Astrocyte of the hippocampus (primary cell): ENCODE measurements around the gene DDX51.
"Not testable (repeated sequence)": the region's sequence is repeated elsewhere in the genome, so short reads cannot be mapped to it uniquely, and the experiment has no call there.

Experiments
- DNase-seq: peaks from one replicate; pipeline ENCODE4 v3.0.0; 2011; ENCODE audit warnings: low read depth, low spot score

The DDX51 gene

DNA sequence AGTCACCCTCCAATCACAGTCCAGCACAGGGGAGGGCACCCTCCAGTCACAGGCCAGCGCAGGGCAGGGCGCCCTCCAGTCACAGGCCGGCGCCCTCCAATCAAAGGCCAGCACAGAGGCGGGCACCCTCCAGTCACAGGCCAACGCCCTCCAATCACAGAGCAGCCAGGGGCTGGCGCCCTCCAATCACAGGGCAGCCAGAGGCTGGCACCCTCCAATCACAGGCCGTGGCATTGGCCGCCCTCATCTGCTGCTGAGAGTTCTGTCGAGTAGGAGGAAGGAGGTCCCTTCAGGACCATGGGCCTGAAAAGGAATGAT lies 26.6 kb downstream of the DDX51 start:
- DNase-seq: no peak

DNA sequence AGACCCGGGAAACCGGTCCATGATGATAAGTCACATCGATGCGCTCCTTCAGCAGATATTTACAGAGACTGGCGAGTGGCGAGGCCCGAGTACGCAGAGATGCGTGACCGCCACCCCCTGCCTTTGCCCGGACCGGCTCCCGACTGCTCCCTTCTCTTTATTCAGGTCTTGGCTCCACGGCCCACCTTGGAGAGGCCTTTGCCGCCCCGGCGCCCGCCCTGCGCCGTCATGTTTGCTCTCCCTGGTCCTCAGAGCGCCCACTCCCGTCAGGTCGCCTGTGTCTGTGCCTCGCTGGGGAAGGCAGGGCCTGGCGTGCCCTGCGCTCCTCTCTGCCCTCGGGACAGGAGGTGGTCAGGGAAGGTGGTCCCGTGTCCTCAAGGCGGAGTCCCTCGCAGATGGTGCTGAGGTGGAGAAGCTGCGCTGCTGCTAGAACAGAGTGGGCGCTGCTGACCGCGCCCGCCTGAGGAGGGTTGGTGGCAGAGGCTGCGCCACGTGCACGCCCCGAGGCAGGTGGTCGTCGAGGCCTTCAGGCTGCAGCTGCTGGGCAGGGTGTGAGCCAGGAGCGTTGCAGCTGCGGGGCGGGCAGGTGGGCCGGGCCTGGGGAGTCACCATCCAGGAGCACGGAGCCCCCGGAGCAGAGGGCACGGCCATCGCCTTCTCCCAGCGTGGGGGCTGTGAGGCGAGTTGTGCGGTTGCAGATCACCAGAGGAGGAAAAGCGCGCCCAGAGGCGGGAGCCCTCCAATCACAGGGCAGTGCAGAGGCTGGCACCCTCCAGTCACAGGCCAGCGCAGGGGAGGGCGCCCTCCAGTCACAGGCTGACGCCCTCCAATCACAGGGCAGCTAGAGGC lies 27.2 kb downstream of the DDX51 start:
- DNase-seq: no peak

DNA sequence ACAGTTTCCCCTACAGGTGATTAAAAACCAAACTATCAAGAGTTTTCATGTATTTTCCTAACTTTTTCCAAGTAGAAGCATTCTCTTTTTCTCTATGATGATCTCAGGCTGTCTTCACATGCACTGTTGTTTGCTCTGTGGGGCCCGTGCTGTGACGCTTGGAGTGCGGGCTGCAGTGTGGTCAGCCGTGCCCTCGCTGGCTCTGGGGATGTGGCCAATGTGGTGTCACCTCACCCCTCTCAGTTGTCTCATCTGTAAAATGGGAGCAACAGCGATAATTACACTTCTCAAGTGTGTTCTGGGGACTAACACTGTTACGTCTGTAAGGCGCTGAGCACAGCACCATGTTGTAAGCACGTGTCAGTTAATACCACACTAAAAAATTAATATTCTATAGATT lies 28.6 kb downstream of the DDX51 start:
- no peak for DNase-seq

DNA sequence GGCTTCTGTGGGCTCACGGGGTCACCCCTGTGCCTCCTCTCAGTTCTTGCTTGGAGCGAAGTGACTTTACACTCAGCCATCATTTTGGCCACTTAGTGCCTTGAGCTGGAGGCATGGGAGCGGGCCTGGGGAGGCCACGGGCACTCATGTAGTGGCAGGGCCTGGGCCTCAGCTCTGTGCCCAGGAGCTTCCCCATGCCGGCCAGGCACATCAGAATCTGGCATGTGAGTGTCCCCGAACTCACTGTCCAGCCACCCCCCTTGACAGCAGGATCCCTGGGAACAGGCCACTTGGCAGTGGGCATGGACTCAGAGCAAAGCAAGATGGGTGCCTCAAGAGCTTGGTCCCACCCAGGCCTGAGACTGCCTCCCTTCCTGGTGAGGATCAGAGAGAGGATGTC lies 29.5 kb downstream of the DDX51 start:
- no peak for DNase-seq

DNA sequence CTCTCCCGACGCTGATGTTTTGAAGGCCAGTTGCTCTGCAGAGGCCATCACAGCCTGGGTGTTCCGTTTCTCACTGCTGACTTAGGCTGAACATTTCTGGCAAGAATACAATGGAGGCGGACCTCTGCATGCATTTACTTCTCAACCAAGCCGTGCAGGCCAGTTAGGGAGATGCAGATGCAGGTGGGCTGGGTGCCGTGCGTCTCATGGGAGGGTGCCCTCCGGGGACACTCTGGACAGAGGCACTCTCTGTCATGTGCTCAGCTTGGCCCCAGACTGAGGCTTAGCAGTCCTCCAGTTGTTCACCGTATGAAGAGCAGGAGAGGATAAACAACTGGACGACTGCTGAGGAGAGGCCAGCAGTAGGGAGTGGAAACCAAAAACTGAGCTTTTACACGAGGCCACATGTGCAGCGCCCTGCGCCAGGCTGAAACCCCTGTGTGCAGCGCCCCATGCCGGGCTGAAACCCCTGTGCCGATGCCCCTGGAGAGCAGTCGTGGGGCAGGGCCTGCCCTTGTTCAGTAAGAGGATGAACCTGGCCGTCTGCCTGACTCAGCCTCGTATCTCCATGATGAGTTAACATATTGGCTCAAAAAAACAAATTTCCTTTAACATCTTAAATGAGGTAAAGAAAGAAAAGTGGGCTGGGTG lies 32.3 kb downstream of the DDX51 start:
- no peak for DNase-seq

DNA sequence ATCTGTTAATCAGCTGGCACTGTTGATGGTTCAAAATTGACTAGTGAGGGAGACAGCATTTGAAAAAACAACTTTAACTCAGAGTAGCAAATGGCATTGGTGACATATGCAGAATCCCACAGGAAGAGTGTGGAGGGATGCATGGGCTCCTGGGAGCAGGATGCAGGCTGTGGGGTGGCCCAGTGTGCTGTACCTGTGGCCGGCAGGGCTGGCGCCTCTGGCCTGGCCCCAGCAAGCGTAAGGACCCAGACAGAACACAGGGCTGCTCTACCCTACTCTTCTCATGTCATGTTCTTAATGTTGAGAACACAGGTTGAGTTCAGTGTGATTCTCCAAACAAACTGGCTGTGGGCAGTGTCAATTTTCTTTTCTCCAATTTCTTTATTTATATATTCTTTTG lies 33.4 kb downstream of the DDX51 start:
- no peak for DNase-seq

DNA sequence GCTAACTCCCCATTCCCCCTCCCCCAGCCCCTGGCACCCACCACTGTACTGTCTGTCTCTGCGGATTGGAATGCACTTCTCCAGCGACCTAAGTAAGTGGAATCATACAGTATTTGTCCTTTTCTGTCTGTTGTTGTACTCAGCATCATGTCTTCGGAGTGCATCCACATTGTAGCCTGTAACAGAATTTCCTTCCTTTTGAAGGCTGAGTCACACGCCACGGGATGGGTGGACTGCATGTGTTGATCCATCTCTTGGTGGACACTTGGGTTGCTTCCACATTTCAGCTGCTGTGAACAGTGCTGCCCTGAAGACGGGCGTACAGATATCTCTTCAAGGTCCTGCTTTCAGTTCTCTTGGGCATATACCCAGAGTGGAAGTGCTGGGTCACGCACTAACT lies 34.4 kb downstream of the DDX51 start:
- no peak for DNase-seq

DNA sequence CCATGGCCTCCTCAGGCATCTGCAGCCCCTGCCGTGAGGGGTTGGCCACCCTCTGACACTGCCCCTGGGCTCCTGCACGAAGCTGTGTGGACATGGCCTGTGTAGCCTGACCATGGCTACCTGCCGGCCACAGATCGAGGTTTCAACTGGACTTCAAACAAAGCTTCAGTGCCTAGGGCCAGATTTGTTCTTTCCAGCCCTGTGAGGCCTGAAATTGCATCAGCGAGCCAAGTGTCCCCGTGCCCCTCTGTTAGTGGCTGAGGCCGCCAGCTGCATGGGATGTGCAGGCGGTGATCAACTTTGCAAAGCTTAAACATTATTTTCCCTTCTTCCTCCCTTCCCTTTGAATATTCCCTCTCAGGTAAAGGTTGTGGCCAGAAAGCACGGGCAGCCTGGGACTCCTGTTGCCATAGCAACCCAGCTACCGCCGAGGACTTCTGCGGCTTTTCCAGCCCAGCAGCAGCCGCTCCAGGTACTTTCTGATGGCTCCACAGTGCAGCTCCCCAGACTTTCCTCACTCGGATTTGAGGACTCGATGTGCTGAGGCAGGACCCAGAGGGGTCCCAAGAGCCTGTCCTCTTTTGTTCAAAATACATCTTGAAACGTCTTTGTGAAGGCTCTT lies 35.8 kb downstream of the DDX51 start:
- DNase-seq: peak; percentile 62

DNA sequence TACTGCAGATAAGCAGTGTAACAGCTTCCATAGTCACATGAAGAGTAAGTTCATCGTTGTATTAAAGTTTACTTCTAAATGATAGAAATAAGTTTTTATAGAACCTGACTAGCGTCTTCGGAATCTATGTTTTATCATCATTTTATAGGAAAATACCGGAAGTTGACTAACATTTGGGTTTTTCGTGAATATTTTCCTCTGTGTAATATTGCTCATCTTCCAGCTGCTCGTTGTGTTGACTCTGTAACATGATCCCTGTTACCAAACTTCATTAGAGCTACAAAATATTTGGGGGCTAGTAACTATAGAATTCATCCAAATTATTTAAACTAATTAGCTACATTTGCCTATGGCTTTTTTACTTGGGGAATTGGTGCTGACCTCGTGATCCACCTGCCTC lies 37.2 kb downstream of the DDX51 start:
- no peak for DNase-seq

DNA sequence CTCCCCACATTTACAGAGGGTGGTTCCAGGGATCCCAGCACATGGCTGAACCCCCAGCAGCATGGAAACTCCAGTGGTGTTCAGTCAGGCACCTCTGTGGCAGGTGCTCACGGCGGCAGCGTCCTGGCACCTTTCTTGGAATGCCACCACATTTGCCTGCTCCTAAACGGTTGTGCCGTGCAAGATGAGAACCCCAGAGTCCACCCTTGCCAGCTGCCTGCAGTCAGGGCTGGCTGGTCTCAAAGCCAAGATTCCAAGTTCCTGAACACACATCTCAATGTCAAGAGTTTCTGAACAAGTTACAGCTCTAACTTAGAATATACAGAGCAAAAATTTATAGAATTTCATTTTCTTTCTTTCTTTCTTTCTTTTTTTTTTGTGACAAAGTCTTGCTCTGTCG lies 38.7 kb downstream of the DDX51 start:
- DNase-seq: no peak

DNA sequence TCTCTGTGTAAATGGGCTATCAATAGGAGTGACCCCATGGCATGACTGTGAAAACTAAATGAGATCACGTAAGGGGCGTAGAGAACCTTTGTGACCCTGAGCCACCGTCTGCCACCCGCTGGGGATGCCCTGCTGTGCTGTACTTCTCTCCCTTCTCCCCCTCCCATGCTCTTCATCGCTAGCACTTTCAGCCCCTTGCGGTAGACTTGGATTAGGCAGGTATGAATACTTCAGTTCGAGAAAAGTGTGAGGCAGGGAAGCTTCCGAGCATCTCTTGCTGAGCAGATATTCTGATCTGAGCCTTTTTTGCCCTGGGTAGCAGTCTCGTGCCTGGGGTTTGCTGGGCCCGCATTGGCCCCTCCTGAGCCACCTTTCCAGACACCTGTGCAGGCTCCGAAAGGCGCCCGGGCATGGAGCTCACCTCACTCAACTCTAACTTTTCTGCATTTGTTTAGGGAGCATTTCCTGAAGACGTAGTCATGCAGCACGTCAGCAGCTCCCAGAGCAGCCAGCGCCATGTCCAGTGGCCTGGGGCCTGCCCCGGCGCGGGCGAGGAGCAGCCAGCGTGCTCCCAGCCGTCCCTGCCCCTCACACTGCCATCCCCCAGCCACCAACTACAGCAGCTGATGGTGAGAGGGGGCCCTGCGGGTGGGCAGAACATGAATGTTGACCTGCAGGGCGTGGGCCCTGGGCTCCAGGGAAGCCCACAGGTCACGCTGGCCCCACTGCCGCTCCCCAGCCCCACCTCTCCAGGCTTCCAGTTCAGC lies 40.4 kb downstream of the DDX51 start:
- no peak for DNase-seq

DNA sequence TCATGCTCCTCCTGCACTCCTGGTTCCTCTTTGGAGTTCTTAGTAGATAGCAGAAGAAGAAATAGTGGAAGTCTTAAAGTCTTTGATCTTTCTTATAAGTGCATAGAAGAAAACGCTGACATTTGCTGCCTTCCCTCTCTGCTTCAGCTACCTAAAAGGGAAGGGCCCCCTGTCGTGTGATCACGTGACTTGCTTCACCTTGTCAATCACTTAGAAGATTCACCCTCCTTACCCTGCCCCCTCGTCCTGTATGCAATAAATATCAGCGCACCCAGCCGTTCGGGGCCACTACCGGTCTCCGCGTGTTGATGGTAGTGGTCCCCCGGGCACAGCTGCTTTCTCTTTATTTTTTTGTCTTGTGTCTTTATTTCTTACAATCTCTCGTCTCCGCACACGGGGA lies 41.0 kb downstream of the DDX51 start:
- not testable (repeated sequence) for DNase-seq

DNA sequence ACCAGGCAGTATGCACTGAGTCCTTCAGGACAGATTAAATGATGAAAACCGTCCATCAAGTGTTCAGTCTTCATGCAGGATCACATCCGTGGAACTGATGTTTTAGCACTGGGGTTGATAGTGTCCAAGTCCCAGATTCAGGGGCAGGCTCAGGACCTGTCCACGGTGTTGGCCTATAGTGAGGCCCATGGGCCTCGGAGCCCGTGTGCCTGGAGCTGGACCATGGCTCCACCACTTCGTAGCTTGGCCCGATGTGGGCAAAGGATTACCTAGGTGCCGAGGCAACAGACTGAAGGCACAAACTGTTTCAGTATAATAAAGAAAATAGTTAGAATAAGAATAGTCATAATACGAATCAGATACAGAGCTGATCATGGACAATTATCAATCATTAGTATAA lies 41.8 kb downstream of the DDX51 start:
- DNase-seq: no peak

DNA sequence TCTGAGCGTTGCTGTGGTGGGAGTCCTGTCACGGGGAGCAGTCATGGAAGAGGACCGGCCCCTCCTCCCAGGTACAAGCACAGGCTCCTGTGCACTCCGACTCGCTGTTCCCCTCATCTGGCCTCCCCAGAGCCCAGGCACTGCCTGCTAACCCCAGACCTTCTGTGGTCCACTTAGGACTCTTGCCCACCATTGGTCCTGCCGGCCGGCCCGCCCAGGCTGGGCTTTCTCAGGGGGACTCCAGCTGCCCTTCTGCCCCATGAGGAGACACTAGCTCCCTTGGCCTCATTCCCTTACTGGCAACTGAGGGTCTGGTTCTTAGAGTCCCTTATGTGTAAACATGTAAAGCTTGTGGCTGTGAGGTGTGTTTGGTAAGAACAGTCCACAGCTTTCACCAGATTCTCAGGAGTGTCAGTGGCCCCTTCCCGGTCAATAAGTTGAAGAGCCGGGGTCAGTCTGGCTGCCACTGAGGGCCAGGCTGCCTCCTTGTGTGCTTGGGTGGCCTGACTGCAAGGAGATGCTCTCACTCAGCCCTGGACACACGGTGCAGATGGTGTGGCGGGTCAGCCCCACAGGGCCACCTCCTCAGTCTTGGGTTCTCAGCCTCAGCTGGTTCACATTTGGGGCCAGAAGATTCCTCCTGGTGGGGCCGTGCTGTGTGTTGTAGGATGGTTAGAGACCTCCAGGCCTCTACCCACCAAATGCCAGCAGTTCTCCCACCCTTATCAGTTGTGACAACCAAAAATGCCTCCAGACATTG lies 43.6 kb downstream of the DDX51 start:
- no peak for DNase-seq

DNA sequence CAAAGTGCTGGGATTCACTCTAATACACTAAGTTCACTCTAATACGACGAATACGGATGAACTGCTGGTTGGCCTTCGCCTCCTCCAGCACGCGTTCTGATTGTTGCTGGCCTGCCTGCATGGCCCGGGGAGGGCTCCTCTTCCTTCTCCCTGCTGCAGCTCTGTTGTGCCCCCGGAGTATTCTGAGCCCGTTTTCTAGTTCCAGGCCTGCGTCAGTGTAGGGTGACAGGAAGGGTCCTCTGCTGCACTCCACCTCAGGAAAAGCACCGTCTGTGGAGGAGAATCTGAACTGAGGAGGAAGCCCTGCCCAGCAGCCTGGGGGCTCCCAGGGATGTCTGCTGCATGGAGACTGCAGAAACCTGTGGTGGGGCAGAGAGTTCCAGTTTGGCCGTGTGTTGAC lies 44.4 kb downstream of the DDX51 start:
- DNase-seq: no peak

DNA sequence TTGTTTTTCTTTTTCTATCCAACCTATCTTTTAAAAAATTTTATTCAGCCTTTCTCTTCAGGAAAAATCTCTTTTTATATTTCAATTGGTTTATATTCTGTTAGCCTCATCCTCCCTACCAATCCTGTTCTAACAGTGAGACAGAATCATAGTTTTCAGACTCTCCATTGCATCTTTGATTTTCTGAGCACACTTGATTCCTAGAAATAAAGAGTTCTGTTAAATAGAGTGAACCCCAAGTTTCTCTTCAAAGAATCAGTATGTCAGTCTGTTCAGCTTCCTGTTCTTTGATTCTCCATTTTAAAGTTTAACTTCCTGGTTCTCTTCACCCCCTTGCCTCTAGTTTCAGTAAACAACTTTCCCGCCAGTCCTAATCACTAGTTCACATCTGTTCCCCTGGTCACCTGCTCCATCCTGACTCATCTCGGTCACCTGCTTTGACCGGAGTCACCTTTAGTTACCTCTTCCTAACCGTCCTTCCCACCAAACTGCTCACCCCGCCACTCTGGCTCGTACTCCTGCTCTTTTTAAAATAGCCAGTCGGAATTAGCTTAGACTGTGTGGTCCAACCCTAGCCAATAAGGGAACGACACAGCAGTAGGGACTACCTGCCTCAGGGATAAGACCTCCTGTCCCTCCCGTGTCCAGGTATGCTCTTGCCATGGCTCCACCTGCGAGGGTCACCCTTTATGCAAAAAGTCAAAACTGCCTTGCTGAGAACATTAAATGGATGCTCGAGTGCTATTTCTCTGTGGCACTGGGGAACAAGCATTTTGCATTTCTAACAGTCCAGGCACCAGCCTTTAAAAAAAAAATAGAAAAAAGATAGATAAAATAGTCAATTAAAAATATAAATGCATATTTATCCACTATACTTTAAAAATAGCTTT lies 48.4 kb downstream of the DDX51 start:
- DNase-seq: no peak

DNA sequence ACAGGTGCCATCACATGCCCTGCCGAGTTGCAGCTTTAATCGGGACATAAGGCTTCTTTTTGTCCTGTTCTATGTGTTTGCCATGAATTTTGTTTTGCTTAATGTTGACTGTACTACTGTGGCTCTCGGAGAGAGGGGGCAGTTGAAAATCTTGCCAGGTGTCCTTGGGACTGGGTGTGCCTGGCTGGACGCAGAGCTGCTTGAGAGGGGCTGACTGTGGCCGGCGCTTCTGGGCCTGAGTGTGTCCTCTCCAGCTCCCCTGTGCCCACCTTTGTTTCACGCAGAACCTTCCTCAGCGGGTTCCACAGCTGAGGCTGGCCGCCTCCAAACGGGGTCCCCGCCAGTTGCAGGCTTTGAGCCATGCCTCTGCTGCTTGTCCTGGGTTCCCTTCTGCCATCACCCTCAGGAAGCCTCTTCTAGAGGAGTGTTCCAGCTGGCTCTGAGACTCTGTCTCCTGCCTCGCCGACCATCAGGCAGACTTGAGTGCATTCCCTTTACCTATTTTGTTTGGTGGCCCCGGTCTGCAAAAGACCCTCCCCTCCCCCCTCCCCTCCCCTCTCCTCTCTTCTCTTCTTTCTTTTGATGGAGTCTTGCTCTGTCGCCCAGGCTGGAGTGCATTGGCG lies 49.7 kb downstream of the DDX51 start:
- DNase-seq: no peak

DNA sequence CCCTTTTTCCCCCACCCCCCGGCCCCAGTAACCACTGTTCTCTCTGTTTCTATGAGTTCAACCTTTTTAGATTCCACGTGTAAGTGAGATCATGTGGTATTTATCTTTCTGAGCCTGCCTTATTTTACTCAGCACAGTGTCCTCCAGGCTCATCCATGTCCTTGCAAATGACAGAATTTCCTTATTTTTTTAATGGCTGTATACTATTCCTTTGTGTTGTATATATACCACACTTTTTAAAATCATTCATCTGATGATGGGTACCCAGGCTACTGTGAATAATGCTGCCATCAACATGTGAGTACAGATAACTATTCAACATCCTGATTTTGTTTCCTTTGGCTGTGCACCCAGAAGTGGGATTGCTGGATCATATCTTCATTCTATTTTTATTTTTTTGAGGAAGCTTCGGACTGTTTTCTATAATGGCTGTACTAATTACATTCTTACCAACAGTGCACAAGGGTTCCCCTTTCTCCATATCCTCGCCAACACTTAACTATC lies 54.7 kb downstream of the DDX51 start:
- DNase-seq: no peak
